Uterus (tissue), 4 donors: ENCODE results near the gene PRELP. TPM values are rescaled to one million over a fixed set of nuclear protein-coding genes. Genes with fewer than 3 reads are reported as not detected.

Source experiments
- DNase-seq, 2 donors: peaks; one replicate each; pipeline ENCODE4 v3.0.0-alpha.2; 2019 to 2020
- H3K27ac ChIP-seq, 2 donors: fragments of 200-600 bp; sonication (generic); 1 replicate in 1 of 2; 2 replicates in 1 of 2; pipeline ENCODE4 v1.5.1; 2016 to 2018
- H3K27me3 ChIP-seq, 2 donors: fragments of 200-600 bp; sonication (generic); one replicate each; pipeline ENCODE4 v1.5.1; 2018 to 2019; ENCODE audit warnings: control low read depth in 1 of 2
- H3K36me3 ChIP-seq, 2 donors: fragments of 200-600 bp; sonication (generic); one replicate each; pipeline ENCODE4 v1.5.1; 2019; ENCODE audit warnings: control low read depth in 1 of 2
- H3K4me1 ChIP-seq, 2 donors: fragments of 200-600 bp; sonication (generic); one replicate each; pipeline ENCODE4 v1.5.1; 2018 to 2019; ENCODE audit warnings: control low read depth in 1 of 2
- H3K4me3 ChIP-seq, 2 donors: fragments of 200-600 bp; sonication (generic); 1 replicate in 1 of 2; 2 replicates in 1 of 2; pipeline ENCODE4 v1.5.1; 2018 to 2019; ENCODE audit warnings: mild to moderate bottlenecking in 1 of 2
- H3K9me3 ChIP-seq, 2 donors: fragments of 200-600 bp; sonication (generic); one replicate each; pipeline ENCODE4 v1.5.1; 2019; ENCODE audit warnings: control low read depth in 1 of 2
- POLR2A ChIP-seq, 2 donors: fragments of 450-650 bp; IDR thresholded peaks; one replicate each; pipeline ENCODE4 v1.6.1; 2016; ENCODE audit warnings: antibody characterized with exemption in 2 of 2, mild to moderate bottlenecking in 1 of 2, moderate library complexity in 1 of 2
- intact Hi-C: fragments of 100-400 bp; cut with DNase I; formaldehyde crosslinking; loops from one replicate; pipeline ENCODE4 v1.15.1; 2023; ENCODE audit warnings: low total_unique reads
- total RNA-seq, 4 donors: library from RNA; depleted of rRNA in 3 of 4; stranded (reverse); fragments of >200 nt in 3 of 4; gene quantifications; one replicate each; pipeline versions ENCODE4 v1.1.0 to v1.2.4, GENCODE V29; 2014 to 2023
- TF ChIP-seq, protein P1 (sequence below), 4 experiments: fragments of 200-600 bp in 2 of 4; fragments of 450-650 bp in 2 of 4; sonication (generic) in 2 of 4; IDR thresholded peaks; one replicate each; pipeline ENCODE4 v1.5.1; 2016 to 2019; ENCODE audit warnings: antibody characterized with exemption in 4 of 4, mild to moderate bottlenecking in 2 of 4, moderate library complexity in 1 of 4
- donor health status: DM: yes; HTN: yes; CAD: no.

Gene PRELP
- total RNA-seq, 4 donors from 2014 or later, result 6.2 to 117 (median 56.6) TPM

DNA sequence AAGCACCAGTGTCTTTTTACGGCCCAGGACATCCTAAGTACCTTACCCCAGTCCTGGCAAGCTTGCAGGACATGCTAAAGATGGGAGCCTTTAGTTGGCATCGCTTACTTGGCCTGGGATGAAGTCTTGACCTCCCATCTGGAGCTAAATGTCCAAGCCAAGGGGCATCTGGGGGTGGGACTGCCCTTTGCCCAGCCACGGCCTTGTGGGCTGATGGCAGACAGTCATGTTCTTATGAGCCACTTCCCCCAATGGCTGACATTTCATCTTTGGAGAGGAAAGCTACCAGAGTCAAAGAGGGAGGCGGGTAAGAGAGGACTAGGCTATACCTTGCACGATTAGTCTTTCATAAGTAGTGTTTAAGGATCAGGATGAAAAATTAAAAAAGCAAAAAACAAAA, 50.5 kb downstream of the PRELP start:
- H3K4me3 ChIP-seq, result no peak overlapping the region
- peaks cover 0 to 6% of the 10 kb centered on the region in 2 donors for H3K4me1 ChIP-seq
- intact Hi-C loops, result no loop called here
- H3K27me3 ChIP-seq, result no peaks in the 10 kb centered on the region
- H3K36me3 ChIP-seq, result no peaks in the 10 kb centered on the region
- no peak for TF ChIP-seq POLR2A (IDR thresholded peaks at IDR 0.05)
- TF ChIP-seq, protein P1, sequence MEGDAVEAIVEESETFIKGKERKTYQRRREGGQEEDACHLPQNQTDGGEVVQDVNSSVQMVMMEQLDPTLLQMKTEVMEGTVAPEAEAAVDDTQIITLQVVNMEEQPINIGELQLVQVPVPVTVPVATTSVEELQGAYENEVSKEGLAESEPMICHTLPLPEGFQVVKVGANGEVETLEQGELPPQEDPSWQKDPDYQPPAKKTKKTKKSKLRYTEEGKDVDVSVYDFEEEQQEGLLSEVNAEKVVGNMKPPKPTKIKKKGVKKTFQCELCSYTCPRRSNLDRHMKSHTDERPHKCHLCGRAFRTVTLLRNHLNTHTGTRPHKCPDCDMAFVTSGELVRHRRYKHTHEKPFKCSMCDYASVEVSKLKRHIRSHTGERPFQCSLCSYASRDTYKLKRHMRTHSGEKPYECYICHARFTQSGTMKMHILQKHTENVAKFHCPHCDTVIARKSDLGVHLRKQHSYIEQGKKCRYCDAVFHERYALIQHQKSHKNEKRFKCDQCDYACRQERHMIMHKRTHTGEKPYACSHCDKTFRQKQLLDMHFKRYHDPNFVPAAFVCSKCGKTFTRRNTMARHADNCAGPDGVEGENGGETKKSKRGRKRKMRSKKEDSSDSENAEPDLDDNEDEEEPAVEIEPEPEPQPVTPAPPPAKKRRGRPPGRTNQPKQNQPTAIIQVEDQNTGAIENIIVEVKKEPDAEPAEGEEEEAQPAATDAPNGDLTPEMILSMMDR (IDR thresholded peaks at IDR 0.05), result no peak
- DNase-seq, result no peak
- no peaks in the 10 kb centered on the region for H3K9me3 ChIP-seq
- H3K27ac ChIP-seq, result peak overlapping the region; percentile 70 to 72

DNA sequence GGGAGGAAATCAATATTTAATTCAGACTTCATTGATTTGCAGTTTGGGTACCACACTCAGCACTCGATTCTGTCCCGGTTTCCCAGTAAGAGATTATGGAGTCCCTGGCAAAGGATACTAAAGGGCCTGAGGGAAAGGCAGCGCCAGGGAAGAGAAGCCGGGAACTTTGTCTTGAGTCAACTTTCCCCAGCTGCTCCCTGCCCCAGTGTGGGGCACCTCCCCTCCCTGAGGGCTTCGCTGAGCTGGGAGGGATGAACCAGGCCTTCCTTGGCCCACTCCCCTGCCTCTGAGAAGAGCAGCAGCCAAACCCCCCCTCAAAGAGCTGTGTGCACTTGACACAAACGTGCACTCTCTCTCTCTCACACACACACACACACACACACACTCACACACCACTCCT, 51.0 kb downstream of the PRELP start:
- intact Hi-C loops, result no loop called here
- Histone ChIP-seq H3K27ac (peak overlapping the region; percentile 70 to 72), H3K9me3 (no peaks in the 10 kb centered on the region), H3K27me3 (no peaks in the 10 kb centered on the region), H3K4me1 (peaks cover 0 to 5% of the 10 kb centered on the region in 2 donors), H3K36me3 (no peaks in the 10 kb centered on the region), H3K4me3 (no peak overlapping the region)
- no peak for TF ChIP-seq POLR2A (IDR thresholded peaks at IDR 0.05)
- TF ChIP-seq, protein P1 (IDR thresholded peaks at IDR 0.05), result no peak
- DNase-seq, result no peak

- peak overlapping the region; percentile 70 to 72 for H3K27ac ChIP-seq
- H3K27me3 ChIP-seq, result no peaks in the 10 kb centered on the region
- TF ChIP-seq, protein P1 (IDR thresholded peaks at IDR 0.05), result no peak
- TF ChIP-seq POLR2A (IDR thresholded peaks at IDR 0.05), result no peak
- intact Hi-C loops, result no loop called here
- peaks cover 0 to under 1% of the 10 kb centered on the region in 2 donors for H3K4me1 ChIP-seq
- H3K36me3 ChIP-seq, result no peaks in the 10 kb centered on the region
- DNase-seq, result no peak
- H3K9me3 ChIP-seq, result no peaks in the 10 kb centered on the region
- no peak overlapping the region for H3K4me3 ChIP-seq
Observed at GRCh38 chr1:203527013-203527412, 51.4 kb downstream of the PRELP start.

DNA sequence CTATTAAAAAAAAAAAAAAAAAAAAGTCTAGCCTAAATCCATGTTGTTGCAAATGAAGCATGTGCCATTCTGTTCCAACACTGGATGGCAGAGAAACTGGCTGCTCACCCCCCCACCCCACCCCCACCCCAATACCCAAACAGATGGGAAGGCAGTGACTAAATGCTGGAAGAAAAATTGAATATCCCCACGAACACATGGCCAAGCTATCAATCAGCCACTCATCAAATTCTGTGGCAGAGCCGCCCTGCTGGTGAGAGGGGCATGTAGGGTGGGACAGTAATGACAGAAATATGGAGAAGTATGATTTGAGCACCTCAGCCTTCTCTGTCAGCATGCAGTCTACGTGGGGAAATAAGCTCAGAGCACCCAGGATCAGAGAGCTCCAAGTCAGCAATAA, 52.5 kb downstream of the PRELP start:
- no peak for TF ChIP-seq POLR2A (IDR thresholded peaks at IDR 0.05)
- TF ChIP-seq, protein P1 (IDR thresholded peaks at IDR 0.05), result no peak
- DNase-seq, result no peak
- Histone ChIP-seq H3K9me3 (no peaks in the 10 kb centered on the region), H3K4me1 (no peaks in the 10 kb centered on the region), H3K4me3 (no peak overlapping the region), H3K36me3 (no peaks in the 10 kb centered on the region), H3K27me3 (no peaks in the 10 kb centered on the region), H3K27ac (peak overlapping the region; percentile 12 to 59)
- intact Hi-C loops, result no loop called here

DNA sequence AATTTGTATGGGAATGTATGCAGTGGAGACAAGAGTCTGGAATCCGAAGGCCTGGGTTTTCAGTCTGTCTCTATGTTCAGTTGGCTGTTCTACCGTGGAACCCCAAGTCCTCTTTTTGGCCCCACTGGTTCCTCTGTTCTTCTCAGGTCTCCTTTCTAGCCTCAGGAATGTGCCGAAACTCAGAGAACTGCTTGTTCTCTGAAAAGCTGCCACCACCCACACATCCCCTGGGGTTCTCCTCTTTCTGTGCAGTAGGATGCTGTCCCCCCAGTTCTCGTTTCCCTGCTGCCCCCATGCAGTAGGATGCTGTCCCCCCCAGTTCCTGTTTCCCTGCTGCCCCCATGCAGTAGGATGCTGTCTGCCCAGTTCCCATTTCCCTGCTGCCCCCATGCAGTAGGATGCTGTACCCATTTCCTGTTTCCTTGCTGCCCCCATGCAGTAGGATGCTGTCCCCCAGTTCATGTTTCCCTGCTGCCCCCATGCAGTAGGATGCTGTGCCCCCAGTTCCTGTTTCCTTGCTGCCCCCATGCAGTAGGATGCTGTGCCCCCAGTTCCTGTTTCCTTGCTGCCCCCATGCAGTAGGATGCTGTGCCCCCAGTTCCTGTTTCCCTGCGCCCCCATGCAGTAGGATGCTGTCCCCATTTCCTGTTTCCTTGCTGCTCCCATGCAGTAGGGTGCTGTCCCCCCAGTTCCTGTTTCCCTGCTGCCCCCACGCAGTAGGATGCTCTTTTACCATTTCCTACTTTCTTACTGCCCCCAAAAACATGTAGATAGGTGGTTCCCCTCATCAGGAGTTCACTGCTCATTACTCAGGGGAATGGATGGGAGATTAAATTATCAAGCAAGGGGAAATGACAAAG, 53.6 kb downstream of the PRELP start:
- H3K9me3 ChIP-seq, result no peaks in the 10 kb centered on the region
- intact Hi-C loops, result no loop called here
- H3K4me1 ChIP-seq, result peaks cover 0 to 6% of the 10 kb centered on the region in 2 donors
- no peak for TF ChIP-seq POLR2A (IDR thresholded peaks at IDR 0.05)
- TF ChIP-seq, protein P1 (IDR thresholded peaks at IDR 0.05), result no peak
- H3K27me3 ChIP-seq, result no peaks in the 10 kb centered on the region
- no peak for DNase-seq
- H3K4me3 ChIP-seq, result no peak overlapping the region
- H3K27ac ChIP-seq, result peak overlapping the region; percentile 25 to 94
- H3K36me3 ChIP-seq, result no peaks in the 10 kb centered on the region
